Mucosa of gallbladder (tissue), 1 donor: ENCODE data around the gene OR51B6. TPM values are rescaled to one million over a fixed set of nuclear protein-coding genes. Genes with fewer than 3 reads are reported as not detected.
"Not testable (repeated sequence)": the region's sequence is repeated elsewhere in the genome, so short reads cannot be mapped to it uniquely, and the experiment has no call there.

Experiments used
- DNase-seq: peaks from one replicate; pipeline ENCODE4 v3.0.0-alpha.2; 2020; ENCODE audit warnings: low spot score
- total RNA-seq: library from RNA; stranded (reverse); gene quantifications from one replicate; pipeline ENCODE4 v1.2.1, GENCODE V29; 2021
- donor health status: DM: no; HTN: no; CAD: no.

The OR51B6 gene
- total RNA-seq, 1 donor from 2014 or later: not detected

GRCh38 chr11:5364214-5364613 is 12.9 kb downstream of the OR51B6 start:
- DNase-seq: no peak

- DNase-seq: not testable (repeated sequence)
These were observed 15.1 kb downstream of the OR51B6 start for GRCh38 chr11:5366365-5366764.

GRCh38 chr11:5366856-5367255 is 15.5 kb downstream of the OR51B6 start:
- no peak for DNase-seq

- no peak for DNase-seq
These were observed 16.3 kb downstream of the OR51B6 start for GRCh38 chr11:5367448-5368074.

- DNase-seq: no peak
These were observed 17.3 kb downstream of the OR51B6 start for GRCh38 chr11:5368502-5369043.

GRCh38 chr11:5369789-5370188 is 18.5 kb downstream of the OR51B6 start:
- no peak for DNase-seq

- peak; percentile 40 for DNase-seq
These were observed 29.5 kb downstream of the OR51B6 start for GRCh38 chr11:5380740-5381342.

- no peak for DNase-seq
These were observed 32.3 kb downstream of the OR51B6 start, which contains the start of gene OR51M1 for GRCh38 chr11:5383576-5383975. TSS of gene OR51M1 (plus strand) at chr11:5383812. CDS start at chr11:5389399, 5,587 bp downstream.

GRCh38 chr11:5384335-5384734 is 33.0 kb downstream of the OR51B6 start:
- DNase-seq: no peak

- DNase-seq: no peak
These were observed 38.9 kb downstream of the OR51B6 start for GRCh38 chr11:5390210-5390609.

GRCh38 chr11:5394091-5394490 is 42.8 kb downstream of the OR51B6 start:
- DNase-seq: no peak

GRCh38 chr11:5398936-5399335 is 47.6 kb downstream of the OR51B6 start:
- DNase-seq: no peak

Other genes starting within 250 kb of the OR51B6 start
- gene OR52A5, start 213.2 kb upstream of the OR51B6 start, total RNA-seq: not detected
- gene OR52A1, start 196.8 kb upstream of the OR51B6 start, total RNA-seq: not detected
- gene OR51V1, start 150.8 kb upstream of the OR51B6 start, total RNA-seq: not detected
- gene HBB, start 124.4 kb upstream of the OR51B6 start, total RNA-seq: 65.9 TPM
- 0.72 TPM for gene HBD, start 117.0 kb upstream of the OR51B6 start, total RNA-seq
- 3.3 TPM for gene HBG1, start 101.7 kb upstream of the OR51B6 start, total RNA-seq
- 13.2 TPM for gene HBG2, start 96.7 kb upstream of the OR51B6 start, total RNA-seq
- gene HBE1, start 81.6 kb upstream of the OR51B6 start, total RNA-seq: 4.0 TPM
- 0.23 TPM for gene OR51B4, start 49.6 kb upstream of the OR51B6 start, total RNA-seq
- gene OR51B2, start 27.2 kb upstream of the OR51B6 start, total RNA-seq: not detected
- 0.37 TPM for gene OR51B5, start 8.0 kb upstream of the OR51B6 start, total RNA-seq
- not detected for gene OR51M1, start 32.3 kb downstream of the OR51B6 start, total RNA-seq
- not detected for gene OR51Q1, start 70.6 kb downstream of the OR51B6 start, total RNA-seq
- gene OR51I1, start 90.0 kb downstream of the OR51B6 start, total RNA-seq: 0.23 TPM
- gene OR51I2, start 97.8 kb downstream of the OR51B6 start, total RNA-seq: not detected
- gene OR52D1, start 137.2 kb downstream of the OR51B6 start, total RNA-seq: not detected
- gene UBQLN3, start 158.4 kb downstream of the OR51B6 start, total RNA-seq: 0.26 TPM
- gene UBQLNL, start 165.2 kb downstream of the OR51B6 start, total RNA-seq: 0.69 TPM
- not detected for gene OR52H1, start 197.0 kb downstream of the OR51B6 start, total RNA-seq
- not detected for gene OR52B6, start 229.4 kb downstream of the OR51B6 start, total RNA-seq
- gene TRIM6, start 245.1 kb downstream of the OR51B6 start, total RNA-seq: 2.1 TPM